SU-DHL-6 (cell line): ENCODE measurements around the gene PFKM.

ENCODE experiments used
- EZH2phosphoT487 ChIP-seq: fragments of 200-600 bp; sonication (generic), shearing (Covaris generic); conservative IDR thresholded peaks from 2 replicates; pipeline ENCODE4 v1.6.1; 2018; ENCODE audit warnings: mild to moderate bottlenecking, antibody characterized with exemption, low read length, moderate library complexity, mixed read lengths
- TF ChIP-seq, protein P1 (sequence below): fragments of 200-600 bp; sonication (generic); IDR thresholded peaks from one replicate; pipeline ENCODE4 v1.5.1; 2017; ENCODE audit warnings: antibody characterized with exemption, mild to moderate bottlenecking, low read length, moderate library complexity; ENCODE audit not compliant: insufficient read depth, poor library complexity, severe bottlenecking

GRCh38 chr12:48109424-48109823 lies 9.7 kb upstream of the PFKM start:
- TF ChIP-seq, protein P1, sequence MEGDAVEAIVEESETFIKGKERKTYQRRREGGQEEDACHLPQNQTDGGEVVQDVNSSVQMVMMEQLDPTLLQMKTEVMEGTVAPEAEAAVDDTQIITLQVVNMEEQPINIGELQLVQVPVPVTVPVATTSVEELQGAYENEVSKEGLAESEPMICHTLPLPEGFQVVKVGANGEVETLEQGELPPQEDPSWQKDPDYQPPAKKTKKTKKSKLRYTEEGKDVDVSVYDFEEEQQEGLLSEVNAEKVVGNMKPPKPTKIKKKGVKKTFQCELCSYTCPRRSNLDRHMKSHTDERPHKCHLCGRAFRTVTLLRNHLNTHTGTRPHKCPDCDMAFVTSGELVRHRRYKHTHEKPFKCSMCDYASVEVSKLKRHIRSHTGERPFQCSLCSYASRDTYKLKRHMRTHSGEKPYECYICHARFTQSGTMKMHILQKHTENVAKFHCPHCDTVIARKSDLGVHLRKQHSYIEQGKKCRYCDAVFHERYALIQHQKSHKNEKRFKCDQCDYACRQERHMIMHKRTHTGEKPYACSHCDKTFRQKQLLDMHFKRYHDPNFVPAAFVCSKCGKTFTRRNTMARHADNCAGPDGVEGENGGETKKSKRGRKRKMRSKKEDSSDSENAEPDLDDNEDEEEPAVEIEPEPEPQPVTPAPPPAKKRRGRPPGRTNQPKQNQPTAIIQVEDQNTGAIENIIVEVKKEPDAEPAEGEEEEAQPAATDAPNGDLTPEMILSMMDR, result no peak
- no peak for TF ChIP-seq EZH2phosphoT487
